SK-N-MC (cell line): ENCODE measurements around the gene NHERF1.

ENCODE experiments used
- EZH2 ChIP-seq: fragments of 200-600 bp; sonication (generic); IDR thresholded peaks from one replicate; pipeline ENCODE4 v1.6.1; 2017; ENCODE audit warnings: antibody characterized with exemption
- FOXP2 ChIP-seq: optimal IDR thresholded peaks from 2 replicates; pipeline ENCODE3; 2011; ENCODE audit warnings: mild to moderate bottlenecking, moderate library complexity; ENCODE audit not compliant: insufficient read depth; ENCODE audit errors: extremely low read length, control extremely low read depth
- POLR2AphosphoS5 ChIP-seq: IDR thresholded peaks from 2 replicates; pipeline ENCODE4 v1.6.1; 2012; ENCODE audit warnings: mild to moderate bottlenecking, low read depth, low read length, borderline replicate concordance

GRCh38 chr17:74768069-74768762, 19.8 kb downstream of the NHERF1 start:
- TF ChIP-seq EZH2 (no peak), POLR2AphosphoS5 (no peak), FOXP2 (no peak)
